K562 treated with DMSO at 1 percent for 4 hours (cell line): ENCODE results near the gene TAS2R7. TPM values are rescaled to one million over a fixed set of nuclear protein-coding genes. Genes with fewer than 3 reads are reported as not detected.

ENCODE experiments used
- total RNA-seq: library from RNA; unstranded; fragments of 300-600 nt; gene quantifications from 2 replicates; pipeline ENCODE4 v1.2.3, GENCODE V29; 2022; ENCODE audit not compliant: insufficient read depth

Gene TAS2R7, protein sequence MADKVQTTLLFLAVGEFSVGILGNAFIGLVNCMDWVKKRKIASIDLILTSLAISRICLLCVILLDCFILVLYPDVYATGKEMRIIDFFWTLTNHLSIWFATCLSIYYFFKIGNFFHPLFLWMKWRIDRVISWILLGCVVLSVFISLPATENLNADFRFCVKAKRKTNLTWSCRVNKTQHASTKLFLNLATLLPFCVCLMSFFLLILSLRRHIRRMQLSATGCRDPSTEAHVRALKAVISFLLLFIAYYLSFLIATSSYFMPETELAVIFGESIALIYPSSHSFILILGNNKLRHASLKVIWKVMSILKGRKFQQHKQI
- total RNA-seq = not detected in 2 replicates

DNA sequence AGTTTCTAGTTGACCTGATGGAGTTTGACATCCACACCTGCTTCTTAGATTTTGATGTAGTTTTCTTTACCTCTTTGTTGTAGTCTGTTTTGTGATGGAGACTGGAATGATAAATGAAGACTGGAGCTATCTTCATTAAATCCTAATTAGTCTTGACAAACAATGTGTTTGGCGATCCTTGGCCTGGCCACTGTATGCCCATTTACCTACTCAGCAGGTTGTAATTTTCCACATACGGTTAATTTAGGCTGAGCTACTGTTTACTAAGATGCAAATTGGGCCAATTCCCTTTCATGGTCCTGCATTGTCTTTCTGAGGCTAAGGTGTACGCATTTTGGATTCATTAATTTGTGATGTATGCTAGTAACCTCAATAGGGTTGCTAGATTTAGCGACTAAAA lies at the start of gene TAS2R7:
Gene TAS2R7, minus strand, starts transcription at position 41 of the 400 bp plus-strand sequence. CDS start 57 bp downstream, outside the sequence.

DNA sequence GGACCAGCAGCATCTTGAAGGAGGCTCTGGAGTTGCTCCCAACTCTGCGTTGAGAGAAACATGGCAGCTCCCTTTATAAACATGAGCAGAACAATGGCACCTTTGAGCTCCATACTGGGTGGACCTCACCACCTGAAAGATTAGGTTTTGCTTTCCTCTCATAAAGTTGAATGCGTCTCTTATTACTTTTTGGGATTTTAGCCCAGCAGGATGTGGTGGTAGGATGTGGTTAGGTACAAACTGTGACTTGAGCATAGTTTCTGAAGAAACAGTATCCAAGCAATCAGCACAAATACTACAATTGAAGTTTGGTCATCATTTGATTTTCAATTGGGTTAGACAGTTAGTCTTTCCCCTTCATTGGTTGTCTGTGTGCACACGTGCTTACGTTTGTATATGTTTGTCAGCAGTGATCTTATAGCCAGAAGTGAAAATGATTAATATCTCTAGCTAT lies 47.0 kb upstream of the TAS2R7 start, which contains the start of gene PRR4:
Gene PRR4, minus strand, starts transcription at position 51 of the 454 bp plus-strand sequence. Its CDS starts 38 bp downstream, at position 13.

DNA sequence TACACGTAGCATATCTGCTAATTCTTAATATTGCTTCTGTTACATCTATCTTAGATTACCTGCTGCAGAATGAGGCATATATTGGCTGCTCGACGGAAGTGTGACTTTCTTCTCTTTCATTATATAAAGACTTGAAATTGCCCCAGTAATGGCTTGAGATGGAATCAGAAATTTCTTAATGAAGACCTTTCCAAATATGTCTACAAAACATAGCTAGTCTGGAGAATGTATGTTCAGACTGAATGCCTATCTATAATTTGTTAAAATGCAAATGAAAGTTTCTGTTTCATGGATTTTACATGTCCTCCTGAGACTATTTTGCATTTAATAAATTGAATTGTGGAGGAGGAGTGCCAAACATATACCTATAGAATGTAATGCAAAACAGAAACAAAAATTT lies 23.8 kb upstream of the TAS2R7 start, which contains the start of gene TAS2R10:
Gene TAS2R10, minus strand, starts transcription at position 101 of the 400 bp plus-strand sequence. Its CDS starts 89 bp downstream, at position 12.

DNA sequence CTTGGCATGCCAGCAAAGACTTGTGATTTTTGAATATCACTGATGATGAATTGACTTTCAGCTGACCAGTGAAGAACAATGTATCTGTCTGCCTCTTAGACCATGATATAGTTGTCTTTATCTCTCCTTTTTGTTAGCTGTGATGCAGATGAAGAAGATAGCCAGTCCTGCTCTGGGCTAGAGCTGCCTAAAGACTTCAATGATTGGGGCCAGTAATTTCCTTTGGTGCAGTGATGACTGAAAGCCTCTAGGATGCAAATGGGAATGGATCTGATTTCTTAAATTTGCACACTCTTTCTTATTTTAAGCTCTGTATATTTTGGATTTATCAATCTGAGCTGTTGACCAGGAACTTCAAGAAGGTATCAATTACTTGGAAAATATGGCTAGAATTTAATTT lies 7.6 kb upstream of the TAS2R7 start, which contains the start of gene TAS2R9:
Gene TAS2R9, minus strand, starts transcription at position 101 of the 400 bp plus-strand sequence. Its CDS starts 93 bp downstream, at position 8.

DNA sequence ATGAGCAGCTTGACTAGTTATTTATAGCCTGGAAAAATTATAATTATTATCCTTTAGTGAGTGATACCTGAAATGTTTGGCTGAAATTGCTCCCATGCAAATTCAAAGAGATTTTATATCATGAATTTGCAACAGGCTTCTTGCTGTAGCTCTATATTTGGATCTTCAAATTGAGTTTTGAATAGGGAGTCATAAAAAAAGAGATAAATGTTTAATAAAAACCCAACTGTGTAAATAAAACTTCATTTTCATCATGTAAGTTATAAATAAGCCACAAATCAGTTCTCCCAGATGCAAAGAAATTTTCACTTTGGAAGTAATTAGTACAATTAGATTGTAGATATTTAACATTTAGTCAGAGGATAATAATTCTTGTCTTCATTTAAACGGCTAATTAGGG lies 4.8 kb upstream of the TAS2R7 start, which contains the start of gene TAS2R8:
Gene TAS2R8, minus strand, starts transcription at position 101 of the 400 bp plus-strand sequence. CDS start 306 bp downstream, outside the sequence.

Other genes starting within 250 kb of the TAS2R7 start
- gene MAGOHB, start 189.0 kb downstream of the TAS2R7 start, total RNA-seq = 6.8 and 8.7 TPM in 2 replicates
- gene STYK1, start 128.6 kb downstream of the TAS2R7 start, total RNA-seq = 0.25 TPM in 1 of 2 replicates, not detected in the other
- 93.2 and 107 TPM in 2 replicates for gene YBX3, start 79.3 kb downstream of the TAS2R7 start, total RNA-seq
- gene TAS2R8, start 4.7 kb upstream of the TAS2R7 start, total RNA-seq = not detected in 2 replicates
- gene TAS2R9, start 7.5 kb upstream of the TAS2R7 start, total RNA-seq = not detected in 2 replicates
- gene TAS2R10, start 23.7 kb upstream of the TAS2R7 start, total RNA-seq = not detected in 2 replicates
- gene PRR4, start 46.8 kb upstream of the TAS2R7 start, total RNA-seq = not detected in 2 replicates
- gene PRH1, start 81.6 kb upstream of the TAS2R7 start, total RNA-seq = not detected in 2 replicates
- gene TAS2R13, start 106.9 kb upstream of the TAS2R7 start, total RNA-seq = not detected in 2 replicates
- gene PRH2, start 126.6 kb upstream of the TAS2R7 start, total RNA-seq = not detected in 2 replicates
- gene TAS2R14, start 136.6 kb upstream of the TAS2R7 start, total RNA-seq = 1.5 TPM in 1 of 2 replicates, not detected in the other
- not detected in 2 replicates for gene TAS2R50, start 184.3 kb upstream of the TAS2R7 start, total RNA-seq
- gene TAS2R20, start 195.7 kb upstream of the TAS2R7 start, total RNA-seq = not detected in 2 replicates
- not detected in 2 replicates for gene TAS2R19, start 220.0 kb upstream of the TAS2R7 start, total RNA-seq
- not detected in 2 replicates for gene TAS2R31, start 228.8 kb upstream of the TAS2R7 start, total RNA-seq